HG03095 (cell line): ENCODE data around the gene EXOSC9.
A peak's percentile ranks its signal among the peaks of the same experiment; 100 is the strongest.
"Not testable (repeated sequence)": the region's sequence is repeated elsewhere in the genome, so short reads cannot be mapped to it uniquely, and the experiment has no call there.

Experiments used
- ATAC-seq: cut with Tn5 transposase; IDR thresholded peaks from one replicate; pipeline ENCODE4 v1.9.1; 2021; ENCODE audit warnings: moderate library complexity; ENCODE audit not compliant: unreplicated experiment

The EXOSC9 gene, protein sequence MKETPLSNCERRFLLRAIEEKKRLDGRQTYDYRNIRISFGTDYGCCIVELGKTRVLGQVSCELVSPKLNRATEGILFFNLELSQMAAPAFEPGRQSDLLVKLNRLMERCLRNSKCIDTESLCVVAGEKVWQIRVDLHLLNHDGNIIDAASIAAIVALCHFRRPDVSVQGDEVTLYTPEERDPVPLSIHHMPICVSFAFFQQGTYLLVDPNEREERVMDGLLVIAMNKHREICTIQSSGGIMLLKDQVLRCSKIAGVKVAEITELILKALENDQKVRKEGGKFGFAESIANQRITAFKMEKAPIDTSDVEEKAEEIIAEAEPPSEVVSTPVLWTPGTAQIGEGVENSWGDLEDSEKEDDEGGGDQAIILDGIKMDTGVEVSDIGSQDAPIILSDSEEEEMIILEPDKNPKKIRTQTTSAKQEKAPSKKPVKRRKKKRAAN

GRCh38 chr4:121800961-121801714 lies at the start of gene EXOSC9:
Gene EXOSC9, plus strand, starts transcription at chr4:121801323. Its CDS starts 102 bp downstream, at chr4:121801425.
- peak; percentile 85 for ATAC-seq

GRCh38 chr4:121752142-121752541 lies 49.0 kb upstream of the EXOSC9 start:
- ATAC-seq, result not testable (repeated sequence)

DNA sequence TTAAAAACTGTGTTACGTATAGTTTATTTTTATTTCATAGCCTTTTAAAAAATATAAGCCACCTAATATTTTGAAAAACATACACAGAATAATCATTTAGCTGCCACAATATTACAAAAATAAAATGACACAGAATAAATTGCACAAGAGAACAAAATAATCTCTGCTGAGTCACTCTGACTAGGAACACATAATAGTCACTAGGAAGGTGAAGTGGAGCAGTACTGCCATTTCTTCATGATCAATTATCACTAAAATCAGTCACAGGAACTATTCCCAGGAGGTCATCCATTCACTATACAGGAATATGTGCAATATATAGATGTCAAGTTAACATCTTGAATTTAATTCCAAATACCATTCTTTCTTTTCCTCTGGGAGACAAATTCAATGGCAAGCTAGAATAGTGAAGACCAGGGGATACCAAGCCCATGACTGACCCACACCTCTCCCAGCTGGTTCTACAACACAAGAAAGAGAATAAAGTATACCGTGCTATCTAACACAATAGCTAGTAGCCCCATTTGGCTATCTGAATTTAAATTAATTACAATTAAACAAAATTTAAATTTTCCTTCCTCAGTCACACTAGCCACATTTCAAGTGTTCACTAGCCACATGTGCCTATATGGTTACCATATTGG lies 42.1 kb upstream of the EXOSC9 start:
- no peak for ATAC-seq

DNA sequence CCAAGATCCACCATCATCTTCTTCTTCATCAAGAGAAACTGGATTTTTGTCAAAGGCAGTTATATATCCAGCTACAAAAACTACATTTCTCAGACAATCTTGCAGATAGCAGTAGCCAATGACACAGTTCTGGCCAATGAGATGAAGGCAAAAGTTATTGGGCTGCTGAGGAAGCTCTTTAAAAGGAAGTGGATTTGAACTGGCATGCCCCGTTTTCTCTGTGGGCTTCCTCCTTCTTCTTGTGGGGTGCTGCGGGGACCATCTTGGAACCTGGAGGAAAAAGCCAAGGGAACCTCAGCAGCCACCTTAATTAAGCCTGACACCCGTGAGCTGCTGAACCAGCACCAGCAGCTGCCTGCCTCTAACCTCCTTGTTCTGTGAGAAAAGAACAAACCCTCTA lies 40.9 kb upstream of the EXOSC9 start:
- no peak for ATAC-seq

DNA sequence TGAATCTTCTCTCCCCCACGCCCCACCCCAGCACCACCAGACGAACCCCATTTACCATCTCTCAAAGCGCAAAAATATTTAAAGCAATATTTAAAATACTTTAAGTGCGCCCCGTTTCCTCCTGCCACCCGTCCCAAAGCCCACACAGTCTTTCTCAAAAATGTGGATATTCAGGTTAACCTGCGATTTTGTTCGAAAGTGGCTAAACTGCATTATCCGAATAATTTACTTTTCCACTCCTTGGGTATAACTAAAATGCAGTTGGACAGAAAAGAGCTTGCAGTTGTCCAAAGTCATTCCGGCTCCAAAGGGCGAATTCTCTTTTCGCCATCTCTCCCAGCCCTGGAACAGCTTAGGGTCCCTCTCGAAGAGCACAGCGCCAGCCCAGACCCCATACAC lies 36.8 kb upstream of the EXOSC9 start:
- no peak for ATAC-seq

DNA sequence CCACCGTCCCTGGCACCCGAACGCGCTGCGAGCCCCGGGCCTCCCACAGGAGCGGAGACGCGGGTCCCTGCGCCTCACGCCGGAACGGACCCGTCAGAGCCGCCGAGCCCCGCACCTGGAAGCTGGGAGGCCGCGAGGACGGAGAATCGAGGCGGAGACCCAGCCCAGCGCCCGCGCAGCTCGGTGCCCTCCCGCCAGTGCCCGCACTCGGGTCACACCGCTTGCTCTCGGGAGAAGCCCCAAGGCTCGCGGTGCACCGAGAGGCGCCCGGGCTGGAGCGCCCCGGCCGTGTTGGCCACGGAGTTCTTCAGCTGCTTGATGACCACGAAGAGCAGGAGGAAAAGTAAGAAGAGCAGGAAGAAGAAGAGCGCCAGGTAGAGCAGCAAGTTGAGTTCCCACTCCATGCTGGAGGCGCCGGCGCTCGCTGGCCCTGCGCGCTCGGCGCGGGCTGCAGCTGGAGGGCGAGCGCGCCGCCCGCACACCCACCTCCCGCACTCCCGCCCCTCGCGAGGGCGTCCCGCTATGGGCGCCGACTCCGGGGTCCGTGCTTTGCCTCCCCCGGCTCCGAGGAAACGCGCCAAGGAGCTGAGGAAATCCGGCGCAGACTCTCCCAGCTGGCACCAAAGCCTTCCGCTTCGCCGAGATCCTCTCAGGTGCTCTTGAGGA lies 36.3 kb upstream of the EXOSC9 start, which contains the start of gene SMIM43:
TSS of gene SMIM43 (minus strand) at position 463 of the 666 bp plus-strand sequence. CDS start at position 404, 59 bp downstream.
- ATAC-seq, result no peak

- ATAC-seq, result no peak
Measured at GRCh38 chr4:121765368-121765705, 35.8 kb upstream of the EXOSC9 start.

DNA sequence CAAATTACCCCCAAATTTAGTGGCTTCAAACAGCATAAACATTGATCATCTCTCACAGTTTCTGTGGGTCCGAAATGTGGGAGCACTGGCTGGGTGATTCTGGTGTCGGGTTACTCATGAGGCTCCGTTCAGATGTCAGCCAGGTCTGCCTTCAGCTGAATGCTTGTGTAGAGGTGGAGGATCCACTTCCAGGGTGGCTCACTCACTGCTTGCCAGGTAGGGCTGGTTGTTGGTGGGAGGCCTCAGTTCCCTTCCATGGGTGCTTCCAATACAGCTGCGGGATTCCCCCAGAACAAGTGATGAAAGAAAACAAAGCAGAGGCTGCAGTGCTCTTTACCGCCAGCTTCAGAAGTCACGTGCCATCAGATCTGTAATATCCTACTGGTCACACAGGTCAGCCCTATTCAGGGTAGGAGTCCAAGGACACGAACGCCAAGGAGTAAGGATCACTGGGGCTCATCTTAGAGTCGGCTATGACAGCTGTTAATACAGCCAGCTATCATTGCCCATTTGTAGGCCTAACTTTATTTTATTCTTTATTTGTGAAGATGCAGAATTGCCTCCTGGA lies 35.1 kb upstream of the EXOSC9 start:
- no peak for ATAC-seq

GRCh38 chr4:121767166-121767565 lies 34.0 kb upstream of the EXOSC9 start:
- ATAC-seq, result no peak

DNA sequence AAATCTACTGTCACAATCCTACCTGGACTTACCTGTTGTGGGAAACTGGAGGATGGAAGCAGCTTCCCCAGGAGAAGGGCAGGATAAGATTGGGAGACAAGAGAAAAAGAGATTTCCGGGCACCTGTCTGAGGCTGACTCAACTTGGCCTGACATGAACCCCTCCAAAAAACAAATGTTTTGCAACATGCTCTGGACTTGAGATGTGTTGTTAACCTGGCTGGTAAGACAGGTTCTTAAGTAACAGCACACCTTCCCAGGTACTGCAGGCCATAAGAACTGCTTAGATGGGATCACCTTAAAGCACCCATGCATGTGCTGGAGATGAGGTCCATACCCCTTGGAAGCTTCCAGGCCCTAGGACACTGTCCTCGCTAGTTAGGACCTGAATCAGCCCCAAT lies 31.8 kb upstream of the EXOSC9 start:
- ATAC-seq, result no peak

GRCh38 chr4:121771869-121772268 lies 29.3 kb upstream of the EXOSC9 start:
- ATAC-seq, result no peak

DNA sequence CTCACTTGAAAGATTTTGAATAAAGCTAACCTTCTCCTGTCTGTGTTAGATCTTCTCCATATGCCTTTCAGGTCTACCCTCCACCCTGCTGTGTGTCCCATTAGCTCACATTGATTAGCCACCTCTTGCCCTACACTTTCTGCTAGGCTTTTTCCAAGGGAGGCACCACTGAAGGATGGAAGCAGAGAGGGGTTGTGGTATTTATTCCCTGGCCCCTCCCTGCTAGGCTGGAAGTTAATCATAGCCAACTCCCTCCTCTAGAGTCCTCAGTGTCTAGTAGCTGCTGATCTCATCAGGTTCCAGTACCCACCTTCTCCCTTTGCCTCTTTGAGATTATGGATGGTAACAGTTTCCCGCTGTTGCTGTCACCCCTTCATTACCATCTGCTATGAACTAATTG lies 27.2 kb upstream of the EXOSC9 start:
- ATAC-seq, result no peak

DNA sequence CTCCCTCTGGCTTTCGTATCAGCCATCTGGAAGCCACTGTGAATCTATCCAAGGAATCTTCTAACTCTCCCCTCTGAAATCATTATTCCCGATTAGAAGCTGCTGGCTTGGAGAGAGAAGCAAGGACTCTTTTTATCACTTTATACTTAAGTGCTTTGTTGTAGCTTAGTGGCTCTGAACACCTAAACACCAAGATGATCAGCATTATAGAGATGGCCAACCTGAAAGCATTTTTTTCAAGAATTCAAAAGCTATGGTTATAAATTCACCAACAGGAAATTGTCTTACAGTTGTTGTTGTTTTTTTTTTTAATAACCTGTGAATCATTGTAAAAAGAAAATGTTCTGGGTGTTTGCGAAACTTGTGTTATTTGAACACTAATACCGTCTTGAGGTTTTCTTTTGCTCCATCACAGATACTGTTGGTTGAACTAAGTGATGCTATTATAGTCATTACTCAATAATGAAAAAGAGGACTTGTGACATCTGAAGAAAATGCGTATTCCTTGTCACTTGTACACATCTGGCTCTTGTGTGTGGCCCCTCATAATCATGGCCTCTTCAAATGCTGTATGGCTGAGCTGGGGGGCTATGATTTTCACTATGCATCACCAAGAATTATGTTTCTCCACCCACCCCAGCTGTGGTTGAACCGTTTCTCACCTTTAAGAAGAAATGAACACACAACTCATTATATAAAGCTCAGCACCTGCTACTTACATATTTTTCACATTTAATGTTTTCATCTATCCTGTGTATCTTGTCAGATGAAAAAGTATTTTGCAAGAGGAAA lies 24.3 kb upstream of the EXOSC9 start:
- ATAC-seq, result no peak

DNA sequence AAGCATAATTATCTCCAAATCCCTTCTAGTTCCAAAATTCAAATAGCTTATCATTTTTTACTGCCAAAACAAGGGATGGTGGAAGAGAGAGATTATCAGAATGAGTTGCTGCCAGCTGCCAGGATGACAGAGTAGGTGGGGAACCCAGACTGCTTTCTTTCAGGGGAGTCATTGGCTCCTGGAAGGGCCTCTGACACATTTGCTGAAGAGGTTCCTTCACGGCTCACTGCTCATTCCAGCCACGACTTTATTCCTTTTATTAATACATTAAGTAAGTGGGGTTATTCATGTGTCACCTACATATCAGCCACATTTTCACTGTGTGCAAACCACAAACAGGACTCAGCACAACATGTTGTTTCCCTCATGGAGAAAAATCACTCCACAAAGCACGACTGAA lies 23.5 kb upstream of the EXOSC9 start:
- ATAC-seq, result peak; percentile 70

GRCh38 chr4:121778991-121779628 lies 22.0 kb upstream of the EXOSC9 start:
- no peak for ATAC-seq

DNA sequence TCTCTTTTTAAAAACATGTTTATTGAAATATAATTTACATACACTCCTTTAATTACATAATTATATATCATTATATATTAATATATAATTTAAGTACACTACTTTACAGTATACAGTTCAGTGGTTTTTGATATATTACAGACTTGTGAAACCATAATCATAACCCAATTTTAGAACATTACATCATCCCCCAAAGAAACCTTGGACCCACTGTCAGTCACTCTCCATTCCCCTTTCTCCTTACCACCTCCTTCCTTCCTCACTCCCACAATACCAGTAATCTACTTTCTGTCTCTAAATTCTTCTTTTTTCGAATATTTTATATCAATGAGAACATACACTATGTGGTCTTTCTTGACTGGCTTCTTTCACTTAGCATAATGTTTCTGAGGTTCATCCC lies 17.9 kb upstream of the EXOSC9 start:
- ATAC-seq, result no peak

DNA sequence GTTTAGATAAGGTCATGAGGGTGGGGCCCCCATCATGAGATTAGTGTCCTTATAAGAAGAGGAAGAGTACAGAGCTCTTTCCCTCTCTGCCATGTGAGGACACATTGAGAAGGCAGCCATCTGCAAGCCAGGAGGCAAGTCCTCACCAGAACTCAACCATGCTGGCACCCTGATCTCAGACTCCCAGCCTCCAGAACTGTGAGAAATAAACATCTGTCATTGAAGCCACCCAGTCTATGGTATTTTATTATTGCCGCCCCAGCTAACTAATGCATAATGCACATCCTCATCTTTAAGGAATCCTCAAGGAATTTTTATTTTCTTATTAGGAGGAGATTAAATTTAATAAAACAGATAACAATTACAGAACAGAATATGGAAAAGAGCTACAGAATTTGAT lies 16.7 kb upstream of the EXOSC9 start:
- no peak for ATAC-seq

DNA sequence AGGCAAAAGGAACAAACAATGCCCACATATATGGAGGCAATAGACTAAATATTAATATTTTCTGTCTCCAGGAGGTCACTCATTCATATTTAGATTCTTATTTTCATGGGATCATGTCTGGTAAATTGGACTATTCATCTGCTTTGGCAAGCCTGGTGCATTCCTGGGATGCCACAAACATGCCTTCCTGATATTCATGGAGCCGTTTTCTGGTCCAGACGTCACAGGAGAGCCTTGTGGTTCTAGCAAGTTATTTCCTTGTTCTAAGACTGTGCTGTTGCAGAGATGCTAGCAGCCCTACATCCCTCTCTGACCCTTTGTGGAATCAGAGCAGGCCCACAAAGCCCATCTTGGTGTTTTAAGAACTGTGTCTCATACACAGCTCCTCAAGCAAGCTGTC lies 16.1 kb upstream of the EXOSC9 start:
- ATAC-seq, result no peak

- ATAC-seq, result no peak
Measured at GRCh38 chr4:121785479-121785878, 15.6 kb upstream of the EXOSC9 start.

DNA sequence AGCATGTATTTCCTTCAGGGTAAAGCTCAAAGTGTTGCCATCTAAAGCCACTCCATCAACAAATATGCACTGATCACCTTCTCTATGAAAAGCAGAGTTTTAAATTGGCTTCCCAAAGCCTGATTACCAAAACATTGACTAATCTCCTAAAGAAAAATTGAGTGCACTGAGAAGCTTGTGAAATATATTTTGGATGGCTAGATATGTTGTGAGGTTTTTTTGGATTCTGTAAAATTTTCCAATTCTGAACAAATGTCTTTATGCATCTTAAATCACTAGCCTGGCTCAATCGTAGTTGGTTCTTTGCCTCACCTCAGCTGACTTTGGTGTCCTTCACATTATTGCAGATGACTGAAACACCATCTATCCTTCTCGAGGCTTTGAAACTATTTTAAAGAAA lies 14.9 kb upstream of the EXOSC9 start:
- ATAC-seq, result no peak
